HG02759 (cell line): Measurements from ENCODE around the gene ZBTB46.
"Not testable (repeated sequence)": the region's sequence is repeated elsewhere in the genome, so short reads cannot be mapped to it uniquely, and the experiment has no call there.

Source experiments
- ATAC-seq: cut with Tn5 transposase; IDR thresholded peaks from one replicate; pipeline ENCODE4 v1.9.1; 2021; ENCODE audit warnings: mild to moderate bottlenecking, moderate library complexity; ENCODE audit not compliant: unreplicated experiment

The ZBTB46 gene

DNA sequence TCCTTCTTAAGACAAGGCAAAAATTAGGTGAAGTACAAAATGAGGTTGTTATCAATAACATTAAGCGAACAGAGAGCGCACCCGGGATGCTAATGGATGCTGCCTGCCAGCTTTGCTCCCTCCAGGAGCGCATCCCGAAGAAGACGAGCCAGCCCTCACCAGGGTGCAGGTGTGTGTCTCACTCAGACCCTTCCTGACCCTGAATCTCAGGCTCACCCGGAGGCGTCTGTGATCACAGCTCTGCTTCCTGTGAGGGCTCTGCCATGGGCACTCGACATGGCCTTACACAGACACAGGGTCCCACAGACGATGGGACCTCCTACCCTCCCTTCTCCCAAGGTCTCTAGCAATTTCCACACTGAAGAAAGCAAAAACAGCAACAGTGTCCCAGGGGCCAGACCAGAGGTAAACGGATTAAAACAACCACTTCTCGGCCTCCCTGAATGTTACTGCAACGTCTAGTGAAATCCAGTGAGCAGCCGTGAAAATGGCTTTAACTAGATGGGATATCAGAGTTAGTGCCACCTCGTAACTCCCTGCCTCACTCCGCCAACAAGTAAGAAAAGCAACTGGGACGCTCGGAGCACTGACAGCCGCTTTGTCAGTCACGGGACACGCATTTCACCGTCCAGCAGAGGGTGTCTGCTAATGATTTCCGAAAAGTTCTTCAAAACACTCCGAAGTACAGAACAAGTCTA lies 11.7 kb downstream of the ZBTB46 start:
- ATAC-seq: no peak

GRCh38 chr20:63815615-63816253 lies 15.3 kb downstream of the ZBTB46 start:
- ATAC-seq: no peak

- no peak for ATAC-seq
These were observed 16.0 kb downstream of the ZBTB46 start for GRCh38 chr20:63814891-63815614.

- ATAC-seq: no peak
These were observed 19.6 kb downstream of the ZBTB46 start for GRCh38 chr20:63811491-63811875.

- no peak for ATAC-seq
These were observed 20.2 kb downstream of the ZBTB46 start for GRCh38 chr20:63810730-63811490.

- no peak for ATAC-seq
These were observed 21.2 kb downstream of the ZBTB46 start for GRCh38 chr20:63809856-63810255.

GRCh38 chr20:63808964-63809674 lies 21.9 kb downstream of the ZBTB46 start:
- ATAC-seq: no peak

GRCh38 chr20:63808145-63808724 lies 22.8 kb downstream of the ZBTB46 start:
- no peak for ATAC-seq

GRCh38 chr20:63807654-63808053 lies 23.4 kb downstream of the ZBTB46 start:
- no peak for ATAC-seq

DNA sequence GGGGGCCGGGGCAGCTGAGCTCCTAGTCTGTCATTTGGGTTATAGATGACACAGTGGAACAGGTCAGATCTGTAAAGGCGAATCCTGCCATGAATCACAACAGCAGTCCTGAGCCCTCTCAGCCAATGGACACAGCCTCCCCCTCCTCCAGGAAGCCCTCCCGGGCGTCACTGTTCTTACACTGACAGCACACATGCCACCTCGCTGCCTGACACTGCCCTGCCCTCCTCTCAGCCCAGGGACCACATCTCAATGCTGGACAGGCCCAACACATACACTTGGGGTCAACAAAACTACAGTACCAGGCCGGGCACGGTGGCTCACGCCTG lies 26.8 kb downstream of the ZBTB46 start:
- ATAC-seq: no peak

DNA sequence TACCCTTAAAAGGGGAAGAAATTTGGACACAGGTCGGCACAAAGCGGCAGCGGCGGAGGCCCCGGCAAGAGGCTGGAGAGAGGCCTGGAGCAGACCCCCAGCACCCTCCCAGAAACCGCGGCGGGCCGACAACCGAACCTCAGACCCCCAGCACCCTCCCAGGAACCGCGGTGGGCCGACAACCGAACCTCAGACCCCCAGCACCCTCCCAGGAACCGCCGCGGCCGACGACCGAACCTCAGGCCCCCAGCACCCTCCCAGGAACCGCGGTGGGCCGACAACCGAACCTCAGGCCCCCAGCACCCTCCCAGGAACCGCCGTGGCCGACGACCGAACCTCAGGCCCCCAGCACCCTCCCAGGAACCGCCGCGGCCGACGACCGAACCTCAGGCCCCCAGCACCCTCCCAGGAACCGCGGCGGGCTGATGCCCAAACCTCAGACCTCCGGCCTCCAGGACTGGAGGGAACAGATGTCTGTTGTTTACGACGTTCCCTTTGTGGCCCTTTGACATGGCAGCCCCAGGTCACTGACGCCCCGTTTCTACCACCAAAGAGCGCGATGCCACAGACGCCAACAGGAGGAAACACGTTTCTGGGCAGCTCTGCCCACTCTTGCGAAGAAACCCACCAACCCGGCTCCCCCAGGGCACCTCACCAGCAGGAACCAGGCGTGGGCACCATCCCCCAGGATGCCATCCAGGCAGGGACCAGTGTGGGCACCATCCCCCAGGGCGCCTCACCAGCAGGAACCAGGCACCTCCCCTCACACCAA lies 28.4 kb downstream of the ZBTB46 start:
- no peak for ATAC-seq

GRCh38 chr20:63801174-63801573 lies 29.9 kb downstream of the ZBTB46 start:
- not testable (repeated sequence) for ATAC-seq

- not testable (repeated sequence) for ATAC-seq
These were observed 30.7 kb downstream of the ZBTB46 start for GRCh38 chr20:63800411-63800810.

DNA sequence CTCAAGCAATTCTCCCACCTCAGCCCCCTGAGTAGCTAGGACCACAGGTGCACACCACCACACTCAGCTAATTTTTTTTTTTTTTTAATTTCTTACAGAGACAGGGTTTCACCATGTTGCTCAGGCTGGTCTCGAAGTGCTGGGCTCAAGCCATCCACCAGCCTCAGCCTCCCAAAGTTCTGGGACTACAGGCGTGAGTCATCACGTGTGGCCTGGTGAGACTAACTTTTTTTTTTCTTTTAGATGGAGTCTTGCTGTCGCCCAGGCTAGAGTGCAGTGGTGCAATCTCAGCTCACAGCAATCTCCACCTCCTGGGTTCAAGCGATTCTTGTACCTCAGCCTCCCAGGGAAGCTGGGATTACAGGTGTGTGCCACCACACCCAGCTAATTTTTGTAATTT lies 31.9 kb downstream of the ZBTB46 start:
- not testable (repeated sequence) for ATAC-seq

DNA sequence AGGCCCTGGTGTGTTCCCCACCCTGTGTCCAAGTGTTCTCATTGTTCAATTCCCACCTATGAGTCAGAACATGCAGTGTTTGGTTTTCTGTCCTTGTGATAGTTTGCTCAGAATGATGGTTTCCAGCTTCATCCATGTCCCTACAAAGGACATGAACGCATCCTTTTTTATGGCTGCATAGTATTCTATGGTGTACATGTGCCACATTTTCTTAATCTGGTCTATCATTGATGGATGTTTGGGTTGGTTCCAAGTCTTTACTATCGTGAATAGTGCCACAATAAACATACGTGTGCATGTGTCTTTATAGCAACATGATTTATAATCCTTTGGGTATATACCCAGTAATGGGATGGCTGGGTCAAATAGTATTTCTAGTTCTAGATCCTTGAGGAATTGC lies 33.9 kb downstream of the ZBTB46 start:
- not testable (repeated sequence) for ATAC-seq

DNA sequence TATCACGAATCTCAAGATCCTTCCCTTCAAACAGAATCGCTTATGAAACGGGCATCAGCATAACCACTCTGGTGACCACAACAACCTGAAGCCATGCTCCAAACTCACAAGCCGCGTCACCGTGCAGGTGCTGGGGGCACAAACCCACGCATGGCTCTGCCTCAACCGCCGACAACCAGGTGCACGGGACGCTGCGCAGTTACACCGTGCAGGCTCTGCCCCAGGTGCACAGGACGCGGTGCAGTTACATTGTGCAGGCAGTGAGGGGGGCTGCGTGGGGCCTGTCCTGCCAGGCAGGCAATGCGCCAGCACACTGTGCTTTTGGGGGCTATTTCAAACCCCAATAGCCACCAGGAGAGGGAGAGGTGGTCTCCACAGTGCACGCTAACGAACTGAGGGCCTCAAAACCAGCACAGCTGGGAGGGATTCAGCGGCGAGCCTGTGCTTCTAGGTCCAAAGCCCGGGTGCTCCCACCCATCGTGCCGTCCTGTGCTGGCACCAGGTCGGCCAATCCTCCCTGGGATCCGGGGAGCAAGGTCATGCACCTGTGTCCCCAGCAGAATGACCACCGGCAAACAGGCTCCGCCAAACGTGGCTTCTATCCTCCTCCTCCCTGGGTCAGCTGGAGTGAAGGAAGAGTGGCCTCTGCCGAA lies 35.8 kb downstream of the ZBTB46 start:
- ATAC-seq: no peak

DNA sequence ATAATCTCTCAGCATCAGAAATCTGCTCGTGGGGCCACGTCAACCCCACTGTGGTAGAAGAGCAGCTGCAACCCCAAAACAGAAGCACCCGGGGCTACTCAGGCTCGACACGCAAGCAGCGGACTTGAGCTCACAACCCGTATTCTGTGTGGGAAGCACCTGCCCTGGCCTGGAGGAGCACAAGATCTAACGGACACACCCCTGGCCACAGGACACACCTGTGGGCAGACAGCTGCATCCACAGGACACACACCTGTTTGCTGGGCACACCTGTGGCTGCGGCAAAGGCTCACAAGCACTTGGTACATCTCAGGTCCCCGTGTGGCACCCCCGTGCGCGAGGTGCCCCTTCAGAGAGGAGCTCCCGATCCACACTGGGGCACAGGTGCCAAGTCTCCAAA lies 36.5 kb downstream of the ZBTB46 start:
- ATAC-seq: no peak

DNA sequence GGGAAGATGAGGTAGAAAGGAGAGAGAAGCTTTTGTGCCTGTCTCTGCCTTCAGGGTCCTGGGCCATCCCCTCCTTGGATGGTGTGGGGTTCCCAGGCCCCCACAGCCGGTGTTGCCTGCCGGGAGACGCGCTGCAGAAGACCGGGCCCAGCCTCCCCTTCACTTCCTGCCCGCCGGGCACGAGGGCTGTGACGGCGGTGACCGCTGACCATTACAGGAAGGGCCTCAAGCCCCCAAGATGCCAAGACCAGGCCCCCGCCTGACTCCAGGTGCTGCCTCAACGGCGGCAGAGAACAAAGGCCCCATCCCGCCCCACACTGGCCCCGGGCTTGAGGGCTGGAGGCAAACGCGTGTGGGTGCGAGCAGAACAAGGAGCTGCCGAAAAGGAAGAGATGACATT lies 38.2 kb downstream of the ZBTB46 start:
- ATAC-seq: no peak

- no peak for ATAC-seq
These were observed 39.4 kb downstream of the ZBTB46 start for GRCh38 chr20:63791497-63792156.
